Occipital lobe (tissue), 2 donors: ENCODE data around the gene CD2BP2. TPM values are rescaled to one million over a fixed set of nuclear protein-coding genes. Genes with fewer than 3 reads are reported as not detected.

Source experiments
- DNase-seq: peaks from one replicate; lab custom pipeline; 2025; lab: John Stamatoyannopoulos, UW
- total RNA-seq: library from RNA; depleted of rRNA; stranded (reverse); fragments of >200 nt; gene quantifications from one replicate; pipeline ENCODE4 v1.2.3, GENCODE V29; 2014

Gene CD2BP2
- total RNA-seq, 1 donor from 2014 or later = 39.8 TPM

- peak; percentile 100 for DNase-seq
Measured at GRCh38 chr16:30378236-30379157, 23.4 kb upstream of the CD2BP2 start.

GRCh38 chr16:30377812-30378235, 22.7 kb upstream of the CD2BP2 start:
- DNase-seq = peak; percentile 87

- DNase-seq = no peak
Measured at GRCh38 chr16:30377050-30377811, 22.1 kb upstream of the CD2BP2 start.

GRCh38 chr16:30376461-30376902, 21.4 kb upstream of the CD2BP2 start:
- no peak for DNase-seq

GRCh38 chr16:30375864-30376263, 20.8 kb upstream of the CD2BP2 start:
- DNase-seq = no peak

GRCh38 chr16:30374538-30374937, 19.4 kb upstream of the CD2BP2 start, which contains the start of gene MYL11:
TSS of gene MYL11 (plus strand) at chr16:30374802. CDS start at chr16:30374858, 56 bp downstream.
- no peak for DNase-seq

- no peak for DNase-seq
Measured at GRCh38 chr16:30372725-30373124, 17.6 kb upstream of the CD2BP2 start.

GRCh38 chr16:30372038-30372712, 17.1 kb upstream of the CD2BP2 start:
- DNase-seq = no peak

- no peak for DNase-seq
Measured at GRCh38 chr16:30371248-30371816, 16.2 kb upstream of the CD2BP2 start.

GRCh38 chr16:30370456-30371247, 15.5 kb upstream of the CD2BP2 start, which contains the start of gene TBC1D10B:
TSS of gene TBC1D10B (minus strand) at chr16:30370494. CDS start at chr16:30370183, 311 bp downstream.
- DNase-seq = peak; percentile 100

GRCh38 chr16:30369938-30370455, 14.9 kb upstream of the CD2BP2 start:
- no peak for DNase-seq

- no peak for DNase-seq
Measured at GRCh38 chr16:30369091-30369937, 14.2 kb upstream of the CD2BP2 start.

GRCh38 chr16:30368792-30369090, 13.6 kb upstream of the CD2BP2 start:
- no peak for DNase-seq

GRCh38 chr16:30368122-30368791, 13.1 kb upstream of the CD2BP2 start:
- DNase-seq = no peak

- no peak for DNase-seq
Measured at GRCh38 chr16:30367349-30368009, 12.4 kb upstream of the CD2BP2 start.

- no peak for DNase-seq
Measured at GRCh38 chr16:30366511-30366910, 11.4 kb upstream of the CD2BP2 start.

GRCh38 chr16:30365200-30365599, 10.1 kb upstream of the CD2BP2 start:
- no peak for DNase-seq

GRCh38 chr16:30361180-30361579, 6.1 kb upstream of the CD2BP2 start:
- DNase-seq = no peak
